ENCODE measurements around the gene EML4. TPM values are rescaled to one million over a fixed set of nuclear protein-coding genes. Genes with fewer than 3 reads are reported as not detected.

Gene EML4
- total and polyA plus RNA-seq, 10 of the 15 experiments (the other 5 are each of a cell fraction or from before 2014, with no cell fraction given): 23.1 to 91.3 (median 77.4) TPM

DNA sequence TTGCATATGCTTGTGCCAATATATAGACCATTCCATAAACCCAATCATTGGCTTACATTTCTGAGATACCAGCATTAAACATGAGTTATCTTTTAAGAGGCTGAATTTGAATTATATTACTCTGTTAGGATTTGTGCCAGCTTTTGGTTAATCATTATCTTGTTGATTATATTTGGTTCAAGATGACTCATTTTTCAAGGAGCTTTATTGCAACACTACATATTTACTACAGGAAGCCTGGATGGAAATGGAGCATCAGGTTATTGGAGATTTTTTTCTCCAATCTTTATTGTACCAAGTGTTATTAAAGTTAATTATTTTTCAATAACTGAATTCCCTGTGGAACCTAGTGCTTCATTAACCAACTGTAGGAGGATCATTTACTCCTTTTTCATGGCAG is 26.4 kb downstream of the EML4 start:
- ChIA-PET CTCF (interaction anchor here (0.7 to 6.9 kb wide), 22 partner anchors 13 to 326 kb away, joined by 3 to 160 read pairs (median 4); no protein-coding TSS in a partner anchor), RAD21 (ENCODE audit: unreplicated experiment) (interaction anchor here (0.9 to 3.5 kb wide), 8 partner anchors 12 to 133 kb away, joined by 3 to 64 read pairs (median 9); no protein-coding TSS in a partner anchor), POLR2A (interaction anchor here (0.9 to 2.0 kb wide), 4 partner anchors 13 to 98 kb away, joined by 3 to 6 read pairs (median 4); no protein-coding TSS in a partner anchor), SMC1A (ENCODE audit: uncharacterized antibody, unreplicated experiment) (interaction anchor here (0.9 to 4.3 kb wide), 14 partner anchors 14 to 354 kb away, joined by 3 to 95 read pairs (median 4); no protein-coding TSS in a partner anchor)
- TF ChIP-seq ZNF384 (IDR thresholded peaks at IDR 0.05; ENCODE audit: borderline replicate concordance, low read depth, low read length) (no peak), SIX5 (IDR thresholded peaks at IDR 0.05; ENCODE audit: low read depth, low read length, severe bottlenecking) (no peak), ZBTB40 (IDR thresholded peaks at IDR 0.05; ENCODE audit: borderline replicate concordance) (peak; percentile 30; the same call in 1 of the 2 replicates), WRNIP1 (IDR thresholded peaks at IDR 0.05; ENCODE audit: borderline replicate concordance, low read depth, low read length) (no peak), POU2F2 (IDR thresholded peaks at IDR 0.05; ENCODE audit: borderline replicate concordance, low read depth, low read length) (no peak)
- no peaks in the 10 kb centered on the region for H4K20me1 ChIP-seq (ENCODE audit: control insufficient read depth, insufficient read depth)
- no peaks in the 10 kb centered on the region for H3K9me3 ChIP-seq (replicated peaks; ENCODE audit: control insufficient read depth, insufficient read depth, low read length)
- H3K36me3 ChIP-seq (ENCODE audit: control insufficient read depth in 2 of 2, insufficient read depth in 2 of 2, low read length in 1 of 2): no peaks in the 10 kb centered on the region; a peak in 1 of 4 replicates
- intact Hi-C loops (cut with micrococcal nuclease; ENCODE audit: unreplicated experiment) (no loop called here), in situ Hi-C loops (cut with MboI) (loop anchor here (5.0 kb wide), 1 partner anchor 98 kb away; no protein-coding TSS in a partner anchor)
- H3K4me1 ChIP-seq (ENCODE audit: control insufficient read depth, insufficient read depth, low read length): peaks cover 19% of the 10 kb centered on the region; the same call in 1 of the 2 replicates
- H2AFZ ChIP-seq (ENCODE audit: control insufficient read depth, low read depth, low read length): no peak overlapping the region
- H3K4me2 ChIP-seq (ENCODE audit: control insufficient read depth, insufficient read depth): no peak overlapping the region
- DNase-seq (ENCODE audit: low read depth, low spot score) (no peak), ATAC-seq (no peak), FAIRE-seq (no peak)
- H3K9ac ChIP-seq (ENCODE audit: control insufficient read depth, insufficient read depth, low read length): no peak overlapping the region
- no peak overlapping the region for H3K27ac ChIP-seq (ENCODE audit: control insufficient read depth, insufficient read depth)
- no TSS peak for BruUV-seq (replicated peaks)
- H3K79me2 ChIP-seq (ENCODE audit: control insufficient read depth, insufficient read depth, low read length): peaks cover 72% of the 10 kb centered on the region
- no peak overlapping the region for H3K4me3 ChIP-seq
- no peaks in the 10 kb centered on the region for H3K27me3 ChIP-seq (replicated peaks in 1 of 2; ENCODE audit: control insufficient read depth in 2 of 2, insufficient read depth in 2 of 2, low read length in 1 of 2)
